SK-N-MC (cell line): ENCODE results near the gene ENTPD1.

Source experiments
- EZH2 ChIP-seq: fragments of 200-600 bp; sonication (generic); IDR thresholded peaks from one replicate; pipeline ENCODE4 v1.6.1; 2017; ENCODE audit warnings: antibody characterized with exemption
- FOXP2 ChIP-seq: optimal IDR thresholded peaks from 2 replicates; pipeline ENCODE3; 2011; ENCODE audit warnings: mild to moderate bottlenecking, moderate library complexity; ENCODE audit not compliant: insufficient read depth; ENCODE audit errors: extremely low read length, control extremely low read depth
- POLR2AphosphoS5 ChIP-seq: IDR thresholded peaks from 2 replicates; pipeline ENCODE4 v1.6.1; 2012; ENCODE audit warnings: mild to moderate bottlenecking, low read depth, low read length, borderline replicate concordance

DNA sequence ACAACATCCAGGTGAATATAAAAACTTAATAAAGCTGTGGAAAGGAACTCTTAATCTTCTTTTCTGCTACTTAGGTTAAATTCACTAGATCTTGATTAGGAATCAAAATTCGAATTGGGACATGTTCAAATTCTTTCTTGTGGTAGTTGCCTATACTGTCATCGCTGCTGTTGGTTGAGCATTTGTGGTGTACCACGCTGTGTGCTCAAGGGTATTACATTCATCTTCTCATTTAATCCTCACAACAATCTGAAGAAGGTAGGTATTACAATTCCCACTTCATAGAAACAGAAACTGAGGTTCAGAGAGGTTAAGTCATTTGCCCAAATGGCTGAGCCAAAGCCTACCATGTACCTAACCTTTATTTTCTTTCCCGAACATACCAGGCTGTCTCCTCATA is 111.9 kb downstream of the ENTPD1 start:
- TF ChIP-seq EZH2 = no peak
- TF ChIP-seq POLR2AphosphoS5 = no peak
- TF ChIP-seq FOXP2 = no peak
